ENCODE data around the gene TMEM255B.

Gene TMEM255B

DNA sequence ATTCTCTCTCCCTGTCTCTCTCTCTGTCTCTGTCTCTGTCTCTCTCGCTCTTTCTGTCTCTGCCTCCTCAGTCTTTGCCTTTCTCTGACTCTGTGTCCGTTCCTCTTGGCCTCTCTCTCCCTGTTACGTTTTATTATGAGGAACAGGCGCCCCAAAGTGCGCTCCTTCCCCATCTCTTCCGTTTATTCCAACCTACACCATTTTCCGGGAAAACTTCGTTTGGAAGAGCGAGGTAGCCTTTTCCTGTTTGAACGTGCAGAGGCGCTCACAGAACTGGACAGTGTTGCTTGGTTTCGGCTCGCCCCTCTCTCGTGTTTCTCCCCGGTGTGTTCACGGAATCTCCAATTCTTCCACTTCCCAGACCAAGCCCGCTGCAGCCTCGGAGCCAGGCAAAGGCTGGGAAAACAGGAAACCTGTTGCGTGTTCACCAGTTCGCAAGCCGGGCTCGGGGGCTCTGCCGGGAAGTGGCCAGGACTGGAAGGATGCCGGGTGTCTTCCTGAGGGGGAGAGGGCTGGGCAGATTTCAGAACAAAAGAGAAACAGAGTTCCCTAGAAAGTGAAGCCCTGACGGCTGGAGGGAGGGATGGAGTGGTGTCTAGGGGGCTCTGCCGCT lies 605 bp downstream of the TMEM255B start:
- TF ChIP-seq, protein P1, sequence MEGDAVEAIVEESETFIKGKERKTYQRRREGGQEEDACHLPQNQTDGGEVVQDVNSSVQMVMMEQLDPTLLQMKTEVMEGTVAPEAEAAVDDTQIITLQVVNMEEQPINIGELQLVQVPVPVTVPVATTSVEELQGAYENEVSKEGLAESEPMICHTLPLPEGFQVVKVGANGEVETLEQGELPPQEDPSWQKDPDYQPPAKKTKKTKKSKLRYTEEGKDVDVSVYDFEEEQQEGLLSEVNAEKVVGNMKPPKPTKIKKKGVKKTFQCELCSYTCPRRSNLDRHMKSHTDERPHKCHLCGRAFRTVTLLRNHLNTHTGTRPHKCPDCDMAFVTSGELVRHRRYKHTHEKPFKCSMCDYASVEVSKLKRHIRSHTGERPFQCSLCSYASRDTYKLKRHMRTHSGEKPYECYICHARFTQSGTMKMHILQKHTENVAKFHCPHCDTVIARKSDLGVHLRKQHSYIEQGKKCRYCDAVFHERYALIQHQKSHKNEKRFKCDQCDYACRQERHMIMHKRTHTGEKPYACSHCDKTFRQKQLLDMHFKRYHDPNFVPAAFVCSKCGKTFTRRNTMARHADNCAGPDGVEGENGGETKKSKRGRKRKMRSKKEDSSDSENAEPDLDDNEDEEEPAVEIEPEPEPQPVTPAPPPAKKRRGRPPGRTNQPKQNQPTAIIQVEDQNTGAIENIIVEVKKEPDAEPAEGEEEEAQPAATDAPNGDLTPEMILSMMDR (IDR thresholded peaks at IDR 0.05; ENCODE audit: unreplicated experiment in 3 of 3) = no peak
- H3K4me3 Mint-ChIP-seq = peak overlapping the region; percentile 85 to 88 (median 87)
- H3K36me3 Mint-ChIP-seq (ENCODE audit: low read depth) = no peaks in the 10 kb centered on the region
- H3K27me3 Mint-ChIP-seq (ENCODE audit: low read depth) = peaks cover 76% of the 10 kb centered on the region
- H3K27ac Mint-ChIP-seq = peak overlapping the region in 1 of 3 experiments; percentile 9
- H3K4me1 Mint-ChIP-seq = peaks cover 14% of the 10 kb centered on the region
- H3K9me3 Mint-ChIP-seq = no peaks in the 10 kb centered on the region

DNA sequence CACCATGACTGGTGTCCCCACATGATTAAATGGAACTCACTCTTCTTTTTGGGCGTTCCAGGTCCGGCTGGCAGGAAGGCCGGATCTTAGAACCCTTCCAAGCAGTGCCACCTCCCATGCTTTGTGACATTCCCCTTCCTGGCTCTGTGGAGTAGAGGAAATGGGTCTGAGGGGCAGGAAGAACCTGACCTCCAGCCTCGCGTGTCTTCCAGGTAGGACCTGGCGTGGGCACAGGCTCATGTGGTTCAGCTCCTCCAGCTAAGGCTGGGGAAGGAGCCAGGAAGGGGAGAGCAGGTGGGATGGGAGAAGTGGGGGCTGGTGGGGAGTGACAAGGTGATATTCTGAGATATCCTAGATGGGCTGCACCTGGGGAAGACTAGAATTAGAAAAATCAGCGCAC lies 2.1 kb downstream of the TMEM255B start:
- Mint-ChIP-seq H3K27me3 (ENCODE audit: low read depth) (peaks cover 77% of the 10 kb centered on the region), H3K4me1 (peaks cover 14% of the 10 kb centered on the region), H3K36me3 (ENCODE audit: low read depth) (no peaks in the 10 kb centered on the region), H3K27ac (no peak overlapping the region), H3K4me3 (peak overlapping the region in 2 of 3 experiments; percentile 11 to 20), H3K9me3 (no peaks in the 10 kb centered on the region)
- TF ChIP-seq, protein P1 (IDR thresholded peaks at IDR 0.05; ENCODE audit: unreplicated experiment in 3 of 3) = no peak

DNA sequence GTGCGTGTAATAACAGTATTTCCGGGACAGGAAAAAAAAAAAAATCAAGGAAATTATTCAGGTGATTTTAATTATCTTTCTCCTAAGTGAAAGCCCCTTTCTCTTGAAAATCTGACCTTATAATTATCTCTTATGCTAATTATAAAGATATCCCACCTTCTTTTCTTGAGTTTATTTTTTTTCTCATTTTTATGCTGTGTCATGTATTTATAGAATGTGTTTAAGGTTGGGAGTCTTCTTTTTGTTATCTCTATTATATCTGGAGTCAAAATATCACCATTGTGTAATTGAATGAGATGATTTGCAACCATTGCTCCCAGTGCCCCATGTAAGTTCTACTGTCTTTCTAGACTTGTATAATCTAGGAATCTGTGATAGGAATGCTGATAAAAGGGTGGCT lies 3.0 kb downstream of the TMEM255B start:
- no peaks in the 10 kb centered on the region for H3K9me3 Mint-ChIP-seq
- peak overlapping the region in 1 of 3 experiments; percentile 31 for H3K4me3 Mint-ChIP-seq
- peaks cover 14% of the 10 kb centered on the region for H3K4me1 Mint-ChIP-seq
- peaks cover 71% of the 10 kb centered on the region for H3K27me3 Mint-ChIP-seq (ENCODE audit: low read depth)
- H3K36me3 Mint-ChIP-seq (ENCODE audit: low read depth) = no peaks in the 10 kb centered on the region
- no peak overlapping the region for H3K27ac Mint-ChIP-seq
- TF ChIP-seq, protein P1 (IDR thresholded peaks at IDR 0.05; ENCODE audit: unreplicated experiment in 3 of 3) = no peak

DNA sequence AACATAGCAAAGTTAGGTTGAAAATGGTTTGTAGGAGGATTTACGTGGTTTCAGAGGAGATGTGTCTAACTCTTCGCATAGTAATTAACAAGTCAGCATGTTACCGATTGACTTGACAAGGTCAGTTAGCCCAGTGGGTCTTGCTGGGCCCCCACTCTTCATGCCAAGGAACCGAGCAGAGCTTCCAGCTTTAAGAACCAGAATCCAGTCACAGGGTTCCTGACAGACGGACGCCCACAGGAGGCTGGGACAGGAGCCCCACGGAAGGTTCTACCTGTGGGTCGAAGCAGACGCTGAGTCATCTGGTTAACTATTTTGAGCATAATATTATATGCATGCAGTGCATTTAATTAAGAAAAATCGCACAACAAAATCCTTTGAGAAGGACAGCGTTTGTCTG lies 3.5 kb downstream of the TMEM255B start:
- no peak overlapping the region for H3K4me3 Mint-ChIP-seq
- no peaks in the 10 kb centered on the region for H3K9me3 Mint-ChIP-seq
- H3K4me1 Mint-ChIP-seq = peaks cover 14% of the 10 kb centered on the region
- no peaks in the 10 kb centered on the region for H3K36me3 Mint-ChIP-seq (ENCODE audit: low read depth)
- TF ChIP-seq, protein P1 (IDR thresholded peaks at IDR 0.05; ENCODE audit: unreplicated experiment in 3 of 3) = no peak
- H3K27ac Mint-ChIP-seq = no peak overlapping the region
- H3K27me3 Mint-ChIP-seq (ENCODE audit: low read depth) = peaks cover 70% of the 10 kb centered on the region

DNA sequence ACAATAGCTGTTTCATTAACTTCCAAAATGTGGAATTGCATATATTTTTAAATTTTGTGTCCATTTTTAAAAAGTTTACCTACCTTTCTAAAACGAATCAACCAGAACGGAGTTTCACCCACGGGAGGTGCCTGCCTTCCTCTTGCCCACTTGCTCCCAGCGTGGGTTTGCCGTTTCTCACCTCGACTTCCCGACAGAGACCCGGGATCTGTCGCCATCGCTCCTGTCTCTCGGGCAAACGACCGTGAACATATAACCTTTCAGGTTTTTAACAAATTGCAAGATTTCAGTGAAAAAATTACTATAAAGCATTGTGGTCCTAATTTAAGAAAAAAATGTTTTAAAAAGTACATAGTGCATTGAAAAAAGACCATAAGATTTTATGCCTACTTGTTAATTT lies 4.2 kb downstream of the TMEM255B start:
- H3K4me3 Mint-ChIP-seq = no peak overlapping the region
- no peaks in the 10 kb centered on the region for H3K9me3 Mint-ChIP-seq
- H3K4me1 Mint-ChIP-seq = peaks cover 10% of the 10 kb centered on the region
- TF ChIP-seq, protein P1 (IDR thresholded peaks at IDR 0.05; ENCODE audit: unreplicated experiment in 3 of 3) = no peak
- no peaks in the 10 kb centered on the region for H3K36me3 Mint-ChIP-seq (ENCODE audit: low read depth)
- H3K27ac Mint-ChIP-seq = no peak overlapping the region
- H3K27me3 Mint-ChIP-seq (ENCODE audit: low read depth) = peaks cover 63% of the 10 kb centered on the region

Data from nephron (organoid).